ENCODE measurements around the gene MTA3.

- no peak for TF ChIP-seq CTCF (IDR thresholded peaks at IDR 0.05; ENCODE audit: low read depth, low read length)
- no peak for TF ChIP-seq POLR2A (IDR thresholded peaks at IDR 0.05; ENCODE audit: extremely low read depth, insufficient read length)
These were observed 175.2 kb downstream of the MTA3 start for GRCh38 chr2:42743659-42743990.

Measured in NB4 (cell line).